Breast epithelium (tissue), 4 donors: ENCODE data around the gene SETBP1. TPM values are rescaled to one million over a fixed set of nuclear protein-coding genes. Genes with fewer than 3 reads are reported as not detected.

Experiments
- DNase-seq, 2 donors: peaks; one replicate each; pipeline ENCODE4 v3.0.0-alpha.2; 2019; ENCODE audit warnings: low spot score in 2 of 2
- H3K27ac ChIP-seq, 2 donors: fragments of 200-600 bp; sonication (generic) in 1 of 2; one replicate each; pipeline ENCODE4 v1.5.1; 2016 to 2019; ENCODE audit warnings: mild to moderate bottlenecking in 1 of 2
- H3K27me3 ChIP-seq, 2 donors: fragments of 200-600 bp; sonication (generic) in 1 of 2; one replicate each; pipeline versions ENCODE4 v1.5.1 to v1.6.0; 2017 to 2019; ENCODE audit warnings: control low read depth in 1 of 2, mild to moderate bottlenecking in 1 of 2
- H3K36me3 ChIP-seq: fragments of 200-600 bp; one replicate; pipeline ENCODE4 v1.5.1; 2019
- H3K4me1 ChIP-seq, 2 donors: fragments of 200-600 bp; sonication (generic); one replicate each; pipeline ENCODE4 v1.5.1; 2016 to 2019; ENCODE audit warnings: control low read depth in 1 of 2
- H3K4me3 ChIP-seq, 3 donors: fragments of 200-600 bp; sonication (generic); 1 replicate in 2 of 3; 2 replicates in 1 of 3; pipeline ENCODE4 v1.5.1; 2016 to 2019; ENCODE audit warnings: mild to moderate bottlenecking in 3 of 3, moderate library complexity in 2 of 3
- H3K9me3 ChIP-seq, 2 donors: fragments of 200-600 bp; sonication (generic) in 1 of 2; one replicate each; pipeline ENCODE4 v1.5.1; 2016 to 2019; ENCODE audit warnings: control low read depth in 1 of 2
- POLR2A ChIP-seq: fragments of 450-650 bp; IDR thresholded peaks from one replicate; pipeline ENCODE4 v1.6.1; 2016; ENCODE audit warnings: antibody characterized with exemption, mild to moderate bottlenecking, moderate library complexity
- POLR2AphosphoS5 ChIP-seq, 3 donors: sonication (generic); formaldehyde crosslinking; IDR thresholded peaks; one replicate each; pipeline ENCODE4 v1.6.1; 2017; ENCODE audit warnings: antibody characterized with exemption in 3 of 3
- intact Hi-C: fragments of 100-400 bp; cut with DNase I; formaldehyde crosslinking; loops from one replicate; pipeline ENCODE4 v1.15.1; 2023; ENCODE audit warnings: low total_unique reads
- total RNA-seq, 3 donors: library from RNA; depleted of rRNA; stranded (reverse); fragments of >200 nt; gene quantifications; one replicate each; pipeline ENCODE4 v1.1.0, GENCODE V29; 2016
- TF ChIP-seq, protein P1 (sequence below), 3 donors: fragments of 450-650 bp; IDR thresholded peaks; one replicate each; pipeline ENCODE4 v1.5.1; 2016 to 2017; ENCODE audit warnings: antibody characterized with exemption in 3 of 3, mild to moderate bottlenecking in 3 of 3, moderate library complexity in 3 of 3

Gene SETBP1
- total RNA-seq, 3 donors from 2014 or later: 26.2 to 40.1 (median 37.0) TPM

DNA sequence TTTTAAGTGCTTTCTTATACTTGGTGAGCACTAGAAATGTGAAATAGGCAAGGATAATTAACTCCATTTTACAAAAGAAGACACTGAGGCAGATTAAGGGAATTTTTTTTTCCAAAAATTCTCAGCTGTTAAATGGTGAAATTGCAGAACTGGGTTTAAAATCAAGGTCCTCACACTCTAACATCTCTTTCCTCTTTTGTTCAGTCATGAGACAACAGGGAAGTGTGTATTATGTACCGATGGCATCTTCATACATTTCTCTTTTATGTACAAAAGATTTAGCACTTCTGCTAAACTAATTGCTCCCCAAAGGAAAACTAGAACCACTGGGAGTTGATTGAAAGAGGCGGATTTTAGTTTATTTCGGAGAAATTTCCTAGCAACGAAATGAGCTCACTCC, 203.0 kb downstream of the SETBP1 start:
- no peak for TF ChIP-seq POLR2AphosphoS5 (IDR thresholded peaks at IDR 0.05)
- TF ChIP-seq, protein P1, sequence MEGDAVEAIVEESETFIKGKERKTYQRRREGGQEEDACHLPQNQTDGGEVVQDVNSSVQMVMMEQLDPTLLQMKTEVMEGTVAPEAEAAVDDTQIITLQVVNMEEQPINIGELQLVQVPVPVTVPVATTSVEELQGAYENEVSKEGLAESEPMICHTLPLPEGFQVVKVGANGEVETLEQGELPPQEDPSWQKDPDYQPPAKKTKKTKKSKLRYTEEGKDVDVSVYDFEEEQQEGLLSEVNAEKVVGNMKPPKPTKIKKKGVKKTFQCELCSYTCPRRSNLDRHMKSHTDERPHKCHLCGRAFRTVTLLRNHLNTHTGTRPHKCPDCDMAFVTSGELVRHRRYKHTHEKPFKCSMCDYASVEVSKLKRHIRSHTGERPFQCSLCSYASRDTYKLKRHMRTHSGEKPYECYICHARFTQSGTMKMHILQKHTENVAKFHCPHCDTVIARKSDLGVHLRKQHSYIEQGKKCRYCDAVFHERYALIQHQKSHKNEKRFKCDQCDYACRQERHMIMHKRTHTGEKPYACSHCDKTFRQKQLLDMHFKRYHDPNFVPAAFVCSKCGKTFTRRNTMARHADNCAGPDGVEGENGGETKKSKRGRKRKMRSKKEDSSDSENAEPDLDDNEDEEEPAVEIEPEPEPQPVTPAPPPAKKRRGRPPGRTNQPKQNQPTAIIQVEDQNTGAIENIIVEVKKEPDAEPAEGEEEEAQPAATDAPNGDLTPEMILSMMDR (IDR thresholded peaks at IDR 0.05): no peak
- no peak for TF ChIP-seq POLR2A
- intact Hi-C loops: loop anchor here (2.0 kb wide), 1 partner anchor 79 kb away; no protein-coding TSS in a partner anchor

DNA sequence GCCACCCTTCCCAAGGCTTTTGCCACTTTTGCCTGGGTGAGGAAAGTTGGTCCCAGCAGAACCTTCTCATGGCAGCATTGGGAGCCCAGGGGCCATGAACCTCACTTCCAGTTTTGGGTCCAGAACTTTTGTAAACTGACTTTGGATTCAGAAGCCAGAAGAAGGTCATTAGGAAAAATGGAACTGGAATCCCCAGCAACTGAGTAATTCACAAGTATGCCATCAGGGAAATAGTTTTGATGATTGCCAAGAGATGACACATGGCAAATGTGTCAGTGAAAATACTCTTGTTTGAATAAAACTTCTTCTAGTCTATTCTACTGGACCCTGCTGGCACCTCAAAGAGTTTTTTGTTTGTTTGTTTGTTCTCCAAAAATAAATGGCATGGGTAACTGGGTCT, 203.7 kb downstream of the SETBP1 start:
- Histone ChIP-seq H3K9me3 (no peaks in the 10 kb centered on the region), H3K4me3 (no peak overlapping the region), H3K36me3 (no peaks in the 10 kb centered on the region), H3K27me3 (no peaks in the 10 kb centered on the region), H3K4me1 (no peaks in the 10 kb centered on the region), H3K27ac (no peak overlapping the region)
- no peak for DNase-seq
- intact Hi-C loops: no loop called here
- TF ChIP-seq, protein P1 (IDR thresholded peaks at IDR 0.05): no peak
- TF ChIP-seq POLR2A (no peak), POLR2AphosphoS5 (IDR thresholded peaks at IDR 0.05) (no peak)

More for the DNA sequence above, 203.0 kb downstream of the SETBP1 start:
- H3K27ac ChIP-seq: no peak overlapping the region
- H3K36me3 ChIP-seq: no peaks in the 10 kb centered on the region
- no peak for DNase-seq
- no peaks in the 10 kb centered on the region for H3K4me1 ChIP-seq
- H3K9me3 ChIP-seq: no peaks in the 10 kb centered on the region
- H3K27me3 ChIP-seq: no peaks in the 10 kb centered on the region
- no peak overlapping the region for H3K4me3 ChIP-seq

DNA sequence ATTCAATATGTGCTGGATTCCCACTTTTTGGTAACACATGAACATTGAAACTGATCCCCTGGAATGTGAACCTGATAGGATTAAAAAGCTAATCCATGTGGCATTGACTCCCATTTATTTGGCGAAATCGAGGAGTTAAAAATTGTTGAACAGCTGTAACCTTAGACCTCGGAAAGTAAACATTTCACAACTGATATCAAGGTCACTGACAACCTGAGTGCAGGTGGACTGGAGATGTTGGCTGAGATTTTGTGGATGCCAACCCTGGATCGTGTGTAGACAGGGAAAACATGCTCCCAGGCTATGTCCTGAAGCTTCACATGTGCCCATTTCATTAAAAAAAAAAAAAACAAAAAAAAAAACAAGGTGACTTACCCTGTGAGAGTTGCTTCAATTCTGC, 204.8 kb downstream of the SETBP1 start:
- no peaks in the 10 kb centered on the region for H3K27me3 ChIP-seq
- no peaks in the 10 kb centered on the region for H3K36me3 ChIP-seq
- intact Hi-C loops: no loop called here
- no peak overlapping the region for H3K4me3 ChIP-seq
- H3K4me1 ChIP-seq: no peaks in the 10 kb centered on the region
- TF ChIP-seq POLR2A (no peak), POLR2AphosphoS5 (IDR thresholded peaks at IDR 0.05) (no peak)
- TF ChIP-seq, protein P1 (IDR thresholded peaks at IDR 0.05): no peak
- no peaks in the 10 kb centered on the region for H3K9me3 ChIP-seq
- no peak overlapping the region for H3K27ac ChIP-seq
- DNase-seq: no peak

DNA sequence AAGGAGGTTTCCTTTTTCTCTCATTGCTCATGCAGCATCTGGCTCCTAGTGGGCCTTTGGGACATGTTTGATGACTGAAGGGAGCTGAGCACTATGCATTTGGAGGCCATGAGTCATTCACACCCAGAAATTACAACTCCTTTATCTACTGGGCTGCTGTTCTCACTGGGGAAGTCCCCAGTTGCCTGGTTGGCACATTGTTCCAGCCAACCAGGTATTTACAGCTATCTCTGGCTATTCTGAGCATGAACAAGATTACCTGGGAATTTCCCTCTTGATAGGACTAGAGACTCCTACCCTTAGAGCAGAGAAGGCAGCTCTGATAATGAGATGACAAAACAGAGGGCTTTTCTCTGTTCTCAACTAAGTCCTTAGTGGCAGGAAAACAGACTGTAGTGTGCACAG, 206.5 kb downstream of the SETBP1 start:
- intact Hi-C loops: no loop called here
- H3K9me3 ChIP-seq: no peaks in the 10 kb centered on the region
- no peak overlapping the region for H3K4me3 ChIP-seq
- H3K36me3 ChIP-seq: no peaks in the 10 kb centered on the region
- H3K27me3 ChIP-seq: no peaks in the 10 kb centered on the region
- DNase-seq: no peak
- H3K27ac ChIP-seq: no peak overlapping the region
- TF ChIP-seq POLR2A (no peak), POLR2AphosphoS5 (IDR thresholded peaks at IDR 0.05) (no peak)
- TF ChIP-seq, protein P1 (IDR thresholded peaks at IDR 0.05): no peak
- H3K4me1 ChIP-seq: no peaks in the 10 kb centered on the region

DNA sequence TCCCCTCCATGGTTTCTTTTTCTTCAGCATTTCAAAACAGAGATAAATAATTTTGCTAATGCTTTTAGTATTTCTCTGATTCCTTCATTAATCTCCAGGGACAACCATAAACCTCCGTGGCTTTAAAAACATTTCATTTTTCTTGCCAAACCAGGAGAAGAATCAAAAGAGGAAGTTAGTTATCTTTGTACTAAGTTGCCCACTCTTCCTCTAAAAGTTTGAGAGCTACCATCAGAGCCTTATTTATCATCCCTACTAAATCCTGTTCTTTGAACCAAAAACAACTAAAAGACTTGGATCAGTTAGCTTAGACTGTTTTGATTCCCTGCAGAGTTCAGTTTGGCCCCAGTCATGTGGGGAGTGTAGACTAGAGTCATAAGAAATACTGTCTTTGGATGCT, 208.4 kb downstream of the SETBP1 start:
- TF ChIP-seq, protein P1 (IDR thresholded peaks at IDR 0.05): no peak
- no peak for TF ChIP-seq POLR2AphosphoS5 (IDR thresholded peaks at IDR 0.05)
- no peak for TF ChIP-seq POLR2A
- DNase-seq: no peak
- Histone ChIP-seq H3K9me3 (no peaks in the 10 kb centered on the region), H3K4me3 (no peak overlapping the region), H3K27me3 (no peaks in the 10 kb centered on the region), H3K4me1 (peaks cover 0 to 5% of the 10 kb centered on the region in 2 donors), H3K27ac (no peak overlapping the region), H3K36me3 (no peaks in the 10 kb centered on the region)
- intact Hi-C loops: no loop called here
